Measurements from ENCODE around the gene SEC31A.
"Not testable (repeated sequence)": the region's sequence is repeated elsewhere in the genome, so short reads cannot be mapped to it uniquely, and the experiment has no call there.

The SEC31A gene

GRCh38 chr4:82890901-82891706, at the start of gene SEC31A:
SEC31A (minus strand) TSS chr4:82891153; CDS start chr4:82881936, 9,217 bp downstream.
- peak; percentile 84 for DNase-seq (ENCODE audit: low read depth)

- DNase-seq (ENCODE audit: low read depth): no peak
Measured at GRCh38 chr4:82939414-82939813, 48.5 kb upstream of the SEC31A start.

GRCh38 chr4:82934441-82934840, 43.5 kb upstream of the SEC31A start:
- DNase-seq (ENCODE audit: low read depth): no peak

GRCh38 chr4:82930848-82931755, 40.1 kb upstream of the SEC31A start:
- DNase-seq (ENCODE audit: low read depth): no peak

- DNase-seq (ENCODE audit: low read depth): no peak
Measured at GRCh38 chr4:82921795-82922194, 30.8 kb upstream of the SEC31A start.

GRCh38 chr4:82919386-82919785, 28.4 kb upstream of the SEC31A start:
- DNase-seq (ENCODE audit: low read depth): no peak

GRCh38 chr4:82918091-82918490, 27.1 kb upstream of the SEC31A start:
- DNase-seq (ENCODE audit: low read depth): no peak

GRCh38 chr4:82913968-82914367, 23.0 kb upstream of the SEC31A start:
- DNase-seq (ENCODE audit: low read depth): not testable (repeated sequence)

GRCh38 chr4:82913305-82913704, 22.4 kb upstream of the SEC31A start:
- DNase-seq (ENCODE audit: low read depth): no peak

GRCh38 chr4:82909326-82909725, 18.4 kb upstream of the SEC31A start:
- DNase-seq (ENCODE audit: low read depth): no peak

- DNase-seq (ENCODE audit: low read depth): no peak
Measured at GRCh38 chr4:82906469-82906868, 15.5 kb upstream of the SEC31A start.

GRCh38 chr4:82905205-82905604, 14.3 kb upstream of the SEC31A start:
- no peak for DNase-seq (ENCODE audit: low read depth)

GRCh38 chr4:82903737-82904136, 12.8 kb upstream of the SEC31A start:
- no peak for DNase-seq (ENCODE audit: low read depth)

- DNase-seq (ENCODE audit: low read depth): no peak
Measured at GRCh38 chr4:82901183-82901718, 10.3 kb upstream of the SEC31A start.

GRCh38 chr4:82900411-82901182, 9.6 kb upstream of the SEC31A start, which contains the start of gene THAP9:
THAP9 (plus strand) TSS chr4:82900735; CDS start chr4:82900803, 68 bp downstream.
- peak; percentile 99 for DNase-seq (ENCODE audit: low read depth)

- DNase-seq (ENCODE audit: low read depth): no peak
Measured at GRCh38 chr4:82900066-82900410, 9.1 kb upstream of the SEC31A start.

GRCh38 chr4:82899374-82900065, 8.6 kb upstream of the SEC31A start:
- no peak for DNase-seq (ENCODE audit: low read depth)

GRCh38 chr4:82898322-82899243, 7.6 kb upstream of the SEC31A start:
- peak; percentile 79 for DNase-seq (ENCODE audit: low read depth)

- DNase-seq (ENCODE audit: low read depth): no peak
Measured at GRCh38 chr4:82896755-82897154, 5.8 kb upstream of the SEC31A start.

- DNase-seq (ENCODE audit: low read depth): no peak
Measured at GRCh38 chr4:82893942-82894341, 3.0 kb upstream of the SEC31A start.

Measured in fibroblast of the conjunctiva (primary cell).